ENCODE results near the gene WDR46. TPM values are rescaled to one million over a fixed set of nuclear protein-coding genes. Genes with fewer than 3 reads are reported as not detected.

WDR46 gene
- total and polyA plus RNA-seq, 2 of the 13 experiments (the other 11 are each of a cell fraction or from before 2014, with no cell fraction given): 47.4 to 105 TPM

DNA sequence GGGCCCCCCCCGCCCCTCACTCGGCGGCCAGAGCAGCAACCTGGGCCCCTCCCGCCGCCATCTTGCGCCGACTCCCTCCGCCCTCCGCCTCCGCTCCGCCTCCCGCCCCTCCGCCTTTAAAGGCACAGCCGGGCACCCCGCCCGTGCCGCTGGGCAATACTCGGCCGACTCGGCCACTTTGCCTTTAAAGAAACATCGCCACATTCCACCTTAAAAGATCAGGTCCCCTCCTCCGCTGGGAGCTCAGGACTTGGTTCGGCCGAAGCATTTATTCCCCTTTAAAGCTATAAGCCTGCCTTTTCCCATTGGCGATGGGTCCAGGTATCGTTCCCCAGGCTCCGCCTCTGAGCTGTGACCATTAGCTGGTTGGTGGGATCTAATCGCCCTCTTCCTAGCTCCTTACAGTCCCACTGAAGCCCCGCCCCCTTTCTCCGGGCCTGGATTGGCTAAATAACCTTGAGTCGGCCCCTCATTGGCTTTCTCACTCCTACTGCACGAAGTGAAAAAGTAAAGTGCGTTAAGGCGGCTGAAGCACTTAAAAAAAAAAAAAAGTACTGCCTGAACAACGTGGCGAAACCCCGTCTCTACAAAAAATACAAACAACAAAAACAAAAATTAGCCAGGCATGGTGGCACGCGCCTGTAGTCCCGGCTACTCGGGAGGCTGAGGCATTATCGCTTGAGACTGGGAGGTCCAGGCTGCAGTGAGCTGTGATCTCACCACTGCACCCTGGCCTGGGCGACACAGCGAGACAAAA is 28.8 kb upstream of the WDR46 start, which contains the start of gene ZBTB22 (continued):
- TF ChIP-seq, protein P1, sequence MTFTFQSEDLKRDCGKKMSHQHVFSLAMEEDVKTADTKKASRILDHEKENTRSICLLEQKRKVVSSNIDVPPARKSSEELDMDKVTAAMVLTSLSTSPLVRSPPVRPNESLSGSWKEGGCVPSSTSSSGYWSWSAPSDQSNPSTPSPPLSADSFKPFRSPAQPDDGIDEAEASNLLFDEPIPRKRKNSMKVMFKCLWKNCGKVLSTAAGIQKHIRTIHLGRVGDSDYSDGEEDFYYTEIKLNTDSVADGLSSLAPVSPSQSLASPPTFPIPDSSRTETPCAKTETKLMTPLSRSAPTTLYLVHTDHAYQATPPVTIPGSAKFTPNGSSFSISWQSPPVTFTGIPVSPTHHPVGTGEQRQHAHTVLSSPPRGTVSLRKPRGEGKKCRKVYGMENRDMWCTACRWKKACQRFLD (CRISPR knock-in tag; IDR thresholded peaks at IDR 0.05; ENCODE audit: borderline replicate concordance): no peak
- TF ChIP-seq SMARCE1 (IDR thresholded peaks at IDR 0.05; ENCODE audit: borderline replicate concordance) (no peak), NCOA1 (CRISPR knock-in tag; IDR thresholded peaks at IDR 0.05) (0 out of 2 replicates have a peak, but pooled peaks have one; percentile 72), ARNT (IDR thresholded peaks at IDR 0.05) (no peak), SMAD9 (CRISPR knock-in tag; IDR thresholded peaks at IDR 0.05) (no peak), HIVEP1 (CRISPR knock-in tag; IDR thresholded peaks at IDR 0.05) (no peak), ARNT2 (CRISPR knock-in tag; IDR thresholded peaks at IDR 0.05; ENCODE audit: low read depth) (peak; percentile 43; the same call in 1 of the 2 replicates), HOXA3 (CRISPR knock-in tag; IDR thresholded peaks at IDR 0.05) (no peak), GRHL1 (CRISPR knock-in tag; conservative IDR thresholded peaks at IDR 0.05) (no peak), ZNF367 (CRISPR knock-in tag; IDR thresholded peaks at IDR 0.05; ENCODE audit: borderline replicate concordance) (no peak), EZH2 (conservative IDR thresholded peaks at IDR 0.05; ENCODE audit: low read depth, low read length) (no peak), ZNF264 (CRISPR knock-in tag; IDR thresholded peaks at IDR 0.05) (peak; percentile 70), SNAI1 (CRISPR knock-in tag; IDR thresholded peaks at IDR 0.05; ENCODE audit: borderline replicate concordance) (no peak), CHD2 (IDR thresholded peaks at IDR 0.05; ENCODE audit: low read depth, low read length) (no peak), MED13 (CRISPR knock-in tag; IDR thresholded peaks at IDR 0.05) (no peak), NRL (CRISPR knock-in tag; IDR thresholded peaks at IDR 0.05; ENCODE audit: borderline replicate concordance) (no peak), CEBPG (CRISPR knock-in tag; IDR thresholded peaks at IDR 0.05) (no peak), ZBTB49 (CRISPR knock-in tag; IDR thresholded peaks at IDR 0.05; ENCODE audit: borderline replicate concordance) (no peak), ZNF354B (CRISPR knock-in tag; IDR thresholded peaks at IDR 0.05) (no peak), HOXA7 (CRISPR knock-in tag; IDR thresholded peaks at IDR 0.05) (no peak), MBNL3 (CRISPR knock-in tag; conservative IDR thresholded peaks at IDR 0.05) (no peak), SMC3 (IDR thresholded peaks at IDR 0.05; ENCODE audit: low read length) (no peak), ZSCAN31 (CRISPR knock-in tag; IDR thresholded peaks at IDR 0.05; ENCODE audit: low read depth) (0 out of 2 replicates have a peak, but pooled peaks have one; percentile 32), ZBTB7A (CRISPR knock-in tag; IDR thresholded peaks at IDR 0.05) (no peak), ZNF674 (CRISPR knock-in tag; IDR thresholded peaks at IDR 0.05; ENCODE audit: low read depth) (no peak)
- TF ChIP-seq, protein P2, sequence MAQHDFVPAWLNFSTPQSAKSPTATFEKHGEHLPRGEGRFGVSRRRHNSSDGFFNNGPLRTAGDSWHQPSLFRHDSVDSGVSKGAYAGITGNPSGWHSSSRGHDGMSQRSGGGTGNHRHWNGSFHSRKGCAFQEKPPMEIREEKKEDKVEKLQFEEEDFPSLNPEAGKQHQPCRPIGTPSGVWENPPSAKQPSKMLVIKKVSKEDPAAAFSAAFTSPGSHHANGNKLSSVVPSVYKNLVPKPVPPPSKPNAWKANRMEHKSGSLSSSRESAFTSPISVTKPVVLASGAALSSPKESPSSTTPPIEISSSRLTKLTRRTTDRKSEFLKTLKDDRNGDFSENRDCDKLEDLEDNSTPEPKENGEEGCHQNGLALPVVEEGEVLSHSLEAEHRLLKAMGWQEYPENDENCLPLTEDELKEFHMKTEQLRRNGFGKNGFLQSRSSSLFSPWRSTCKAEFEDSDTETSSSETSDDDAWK (CRISPR knock-in tag; IDR thresholded peaks at IDR 0.05): no peak
